Measurements from ENCODE around the gene RUSC2. TPM values are rescaled to one million over a fixed set of nuclear protein-coding genes. Genes with fewer than 3 reads are reported as not detected.
"Not testable (repeated sequence)": the region's sequence is repeated elsewhere in the genome, so short reads cannot be mapped to it uniquely, and the experiment has no call there.

RUSC2 gene
- total RNA-seq, 4 donors from 2014 or later, result 10.0 to 60.2 (median 16.8) TPM

DNA sequence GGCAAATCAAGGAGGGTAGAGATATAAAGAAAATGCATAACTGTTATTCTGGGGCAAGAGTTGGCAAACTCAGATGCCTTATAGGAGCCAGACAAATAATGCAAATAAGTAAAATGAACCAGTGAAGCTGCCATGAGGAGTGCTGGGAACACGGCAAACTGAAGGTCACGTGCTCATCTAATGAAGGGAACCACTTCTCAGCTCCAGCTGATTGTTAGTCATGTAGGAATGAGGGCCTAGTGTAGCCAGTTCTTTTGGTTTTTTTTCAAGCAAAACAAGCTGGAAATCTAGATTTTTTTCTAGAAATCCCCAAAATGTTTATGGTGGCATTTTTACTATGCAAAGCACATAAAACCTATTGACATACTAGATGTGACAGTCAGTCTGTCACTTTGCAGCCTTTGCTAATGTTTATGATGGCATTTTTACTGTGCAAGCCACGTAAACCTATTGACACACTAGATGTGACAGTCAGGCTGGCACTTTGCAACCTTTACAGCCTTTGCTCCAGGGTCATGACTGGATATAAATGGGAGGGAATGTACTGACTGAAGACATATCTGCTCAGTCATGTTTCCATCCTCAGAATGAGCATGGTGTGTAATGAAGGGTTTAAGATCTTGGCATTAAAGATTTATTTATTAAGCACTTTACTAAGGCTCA is 39.4 kb downstream of the RUSC2 start:
- Histone ChIP-seq H3K27ac (no peak overlapping the region), H3K36me3 (no peaks in the 10 kb centered on the region), H3K4me3 (no peak overlapping the region), H3K9me3 (no peaks in the 10 kb centered on the region), H3K4me1 (peaks cover 0 to 4% of the 10 kb centered on the region in 2 donors), H3K27me3 (no peaks in the 10 kb centered on the region)
- DNase-seq, result no peak
- intact Hi-C loops (cut with DNase I; ENCODE audit: low total_unique reads), result no loop called here
- TF ChIP-seq CTCF (IDR thresholded peaks at IDR 0.05), result no peak
- TF ChIP-seq POLR2A (IDR thresholded peaks at IDR 0.05), result no peak

- DNase-seq, result no peak
- Histone ChIP-seq H3K27me3 (no peaks in the 10 kb centered on the region), H3K9me3 (no peaks in the 10 kb centered on the region), H3K36me3 (no peaks in the 10 kb centered on the region), H3K4me3 (no peak overlapping the region), H3K4me1 (no peaks in the 10 kb centered on the region), H3K27ac (no peak overlapping the region)
- intact Hi-C loops (cut with DNase I; ENCODE audit: low total_unique reads), result no loop called here
- TF ChIP-seq POLR2A (IDR thresholded peaks at IDR 0.05) (no peak), CTCF (IDR thresholded peaks at IDR 0.05) (no peak)
Measured at GRCh38 chr9:35533398-35533797, 43.5 kb downstream of the RUSC2 start.

GRCh38 chr9:35534921-35535320 is 45.0 kb downstream of the RUSC2 start:
- intact Hi-C loops (cut with DNase I; ENCODE audit: low total_unique reads); H3K9me3 ChIP-seq; DNase-seq; H3K27me3 ChIP-seq; H3K27ac ChIP-seq; H3K36me3 ChIP-seq; H3K4me1 ChIP-seq; H3K4me3 ChIP-seq: not testable (repeated sequence)

DNA sequence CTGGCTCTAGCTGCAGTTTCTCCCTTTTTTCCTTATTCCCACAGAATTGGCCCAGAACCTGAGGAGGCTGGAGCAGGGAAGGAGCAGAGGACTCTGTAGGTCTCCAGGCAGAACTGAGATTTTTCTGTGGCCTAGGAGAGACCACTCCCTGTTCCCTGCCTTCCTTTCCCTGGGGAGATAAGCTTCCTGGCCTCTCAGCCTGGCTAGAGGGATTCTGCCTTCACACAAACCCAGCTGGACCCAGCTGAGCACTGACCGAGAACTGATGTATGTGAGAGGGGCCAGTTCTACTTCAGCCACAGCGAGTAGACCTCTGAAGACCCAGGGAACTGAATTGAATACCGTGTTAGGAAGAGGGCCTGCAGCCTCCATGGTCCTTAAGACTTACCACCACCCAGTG is 48.0 kb downstream of the RUSC2 start:
- Histone ChIP-seq H3K27me3 (no peaks in the 10 kb centered on the region), H3K4me3 (no peak overlapping the region), H3K9me3 (no peaks in the 10 kb centered on the region), H3K36me3 (no peaks in the 10 kb centered on the region), H3K27ac (peak overlapping the region; percentile 91 to 94), H3K4me1 (peaks cover 7 to 13% of the 10 kb centered on the region in 2 donors)
- TF ChIP-seq CTCF (IDR thresholded peaks at IDR 0.05) (no peak), POLR2A (IDR thresholded peaks at IDR 0.05) (no peak)
- DNase-seq, result no peak
- intact Hi-C loops (cut with DNase I; ENCODE audit: low total_unique reads), result no loop called here

- peaks cover 7 to 13% of the 10 kb centered on the region in 2 donors for H3K4me1 ChIP-seq
- H3K4me3 ChIP-seq, result peak overlapping the region; percentile 36 to 45
- peak; percentile 80 to 82 for DNase-seq
- peak overlapping the region; percentile 91 to 94 for H3K27ac ChIP-seq
- TF ChIP-seq CTCF (IDR thresholded peaks at IDR 0.05), result no peak
- TF ChIP-seq POLR2A (IDR thresholded peaks at IDR 0.05), result peak; percentile 44 to 50
- no peaks in the 10 kb centered on the region for H3K36me3 ChIP-seq
- no peaks in the 10 kb centered on the region for H3K27me3 ChIP-seq
- H3K9me3 ChIP-seq, result no peaks in the 10 kb centered on the region
- intact Hi-C loops (cut with DNase I; ENCODE audit: low total_unique reads), result no loop called here
Measured at GRCh38 chr9:35538361-35539234, 48.7 kb downstream of the RUSC2 start.

Other genes with a start within 250 kb of the RUSC2 start
- gene TESK1, start 115.2 kb downstream of the RUSC2 start, total RNA-seq, result 10 to 100 TPM in 3 of 4 donors, 1 to 10 TPM in 1; 2.0 to 59.7 (median 15.5) TPM
- gene CD72, start 128.3 kb downstream of the RUSC2 start, total RNA-seq, result 1 to 10 TPM in 2 of 4 donors, not detected in 2; 2.8 to 3.0 TPM
- gene SIT1, start 160.8 kb downstream of the RUSC2 start, total RNA-seq, result under 1 TPM in 2 of 4 donors, not detected in 2; 0.21 to 0.51 TPM
- gene RMRP, start 167.9 kb downstream of the RUSC2 start, total RNA-seq, result over 10,000 TPM in 2 of 4 donors, 1,000 to 10,000 TPM in 2; 2,632 to 57,722 (median 9,015) TPM
- 100 to 1,000 TPM in 1 of 4 donors, 10 to 100 TPM in 2, 1 to 10 TPM in 1; 9.0 to 120 (median 32.1) TPM for gene CCDC107, start 168.2 kb downstream of the RUSC2 start, total RNA-seq
- gene ARHGEF39, start 175.1 kb downstream of the RUSC2 start, total RNA-seq, result 1 to 10 TPM in 3 of 4 donors, not detected in 1; 1.5 to 3.6 (median 2.4) TPM
- gene CA9, start 183.8 kb downstream of the RUSC2 start, total RNA-seq, result under 1 TPM in 1 of 4 donors, not detected in 3; 0.14 TPM
- 1,000 to 10,000 TPM in 2 of 4 donors, 100 to 1,000 TPM in 2; 491 to 2,682 (median 829) TPM for gene TPM2, start 199.8 kb downstream of the RUSC2 start, total RNA-seq
- 100 to 1,000 TPM; 202 to 540 (median 281) TPM for gene TLN1, start 242.1 kb downstream of the RUSC2 start, total RNA-seq
- 100 to 1,000 TPM in 1 of 4 donors, 10 to 100 TPM in 3; 30.5 to 105 (median 47.2) TPM for gene CREB3, start 242.6 kb downstream of the RUSC2 start, total RNA-seq